Caco-2 (cell line): Measurements from ENCODE around the gene IFITM5. TPM values are rescaled to one million over a fixed set of nuclear protein-coding genes. Genes with fewer than 3 reads are reported as not detected.

Experiments
- BruUV-seq: library from RNA; stranded (reverse); fragments of 400-500 nt; replicated peaks from 2 replicates; lab custom pipeline; 2021; lab: Mats Ljungman, UMichigan
- CTCF ChIA-PET: fragments of 300-600 bp; sonication (Branson Sonifier 250); formaldehyde crosslinking; loops from one replicate; lab custom pipeline; 2022; ENCODE audit warnings: antibody characterized with exemption; lab: Charles Lee
- POLR2A ChIA-PET: fragments of 300-600 bp; sonication (Branson Sonifier 250); formaldehyde crosslinking; loops from one replicate; lab custom pipeline; 2022; ENCODE audit warnings: antibody characterized with exemption; lab: Charles Lee
- DNase-seq, 2 experiments: peaks; one replicate each; pipeline versions ENCODE4 v3.0.0 to v3.0.0-alpha.2; 2020 to 2022
- H3K27me3 ChIP-seq: replicated peaks from 2 replicates; pipeline ENCODE4 v1.6.0; 2011; ENCODE audit warnings: low read length; ENCODE audit not compliant: control insufficient read depth, insufficient read depth
- H3K36me3 ChIP-seq: 2 replicates; pipeline ENCODE4 v1.5.1; 2011; ENCODE audit warnings: low read length; ENCODE audit not compliant: control insufficient read depth, insufficient read depth
- H3K4me1 ChIP-seq: fragments of 250-450 bp; sonication (Bioruptor Pico); 2 replicates; pipeline ENCODE4 v1.5.1; 2020; ENCODE audit warnings: mild to moderate bottlenecking
- H3K4me3 ChIP-seq: 2 replicates; pipeline ENCODE4 v1.5.1; 2011; ENCODE audit warnings: low read depth, mild to moderate bottlenecking, control low read depth, low read length
- H3K9me3 ChIP-seq: fragments of 250-450 bp; sonication (Bioruptor Pico); 2 replicates; pipeline ENCODE4 v1.5.1; 2020; ENCODE audit warnings: mild to moderate bottlenecking, moderate library complexity
- H3K27ac Mint-ChIP-seq: one replicate; pipeline ENCODE4 v1.8.0; 2022; ENCODE audit warnings: mixed read lengths; ENCODE audit not compliant: unreplicated experiment
- H3K27me3 Mint-ChIP-seq: one replicate; pipeline ENCODE4 v1.8.0; 2022; ENCODE audit warnings: mixed read lengths; ENCODE audit not compliant: insufficient read depth, unreplicated experiment
- H3K36me3 Mint-ChIP-seq: one replicate; pipeline ENCODE4 v1.8.0; 2022; ENCODE audit warnings: mild to moderate bottlenecking, mixed read lengths; ENCODE audit not compliant: insufficient read depth, unreplicated experiment
- H3K4me1 Mint-ChIP-seq: one replicate; pipeline ENCODE4 v1.8.0; 2022; ENCODE audit warnings: low read depth, mixed read lengths; ENCODE audit not compliant: unreplicated experiment
- H3K4me3 Mint-ChIP-seq: one replicate; pipeline ENCODE4 v1.8.0; 2022; ENCODE audit warnings: mild to moderate bottlenecking, moderate library complexity, mixed read lengths; ENCODE audit not compliant: unreplicated experiment
- H3K9me3 Mint-ChIP-seq: one replicate; pipeline ENCODE4 v1.8.0; 2022; ENCODE audit warnings: mixed read lengths; ENCODE audit not compliant: unreplicated experiment
- intact Hi-C: fragments of 100-400 bp; cut with micrococcal nuclease; formaldehyde crosslinking; loops from one replicate; pipeline ENCODE4 v1.10.0; 2022; ENCODE audit not compliant: unreplicated experiment
- total RNA-seq: library from RNA; stranded (reverse); gene quantifications from 2 replicates; pipeline ENCODE4 v1.2.3, GENCODE V29; 2022
- TF ChIP-seq, protein P1 (sequence below), 2 experiments: fragments of 200-600 bp in 1 of 2; IDR thresholded peaks; 1 replicate in 1 of 2; 2 replicates in 1 of 2; pipeline versions ENCODE4 v1.5.1 to v1.8.0; 2011 to 2022; ENCODE audit warnings: antibody characterized with exemption in 1 of 2, control low read depth in 1 of 2, inconsistent platforms in 1 of 2, low read depth in 1 of 2, low read length in 1 of 2, mild to moderate bottlenecking in 1 of 2, moderate library complexity in 1 of 2; ENCODE audit not compliant: insufficient read depth in 1 of 2, severe bottlenecking in 1 of 2, unreplicated experiment in 1 of 2

The IFITM5 gene
- total RNA-seq, 1 experiment from 2014 or later: not detected

DNA sequence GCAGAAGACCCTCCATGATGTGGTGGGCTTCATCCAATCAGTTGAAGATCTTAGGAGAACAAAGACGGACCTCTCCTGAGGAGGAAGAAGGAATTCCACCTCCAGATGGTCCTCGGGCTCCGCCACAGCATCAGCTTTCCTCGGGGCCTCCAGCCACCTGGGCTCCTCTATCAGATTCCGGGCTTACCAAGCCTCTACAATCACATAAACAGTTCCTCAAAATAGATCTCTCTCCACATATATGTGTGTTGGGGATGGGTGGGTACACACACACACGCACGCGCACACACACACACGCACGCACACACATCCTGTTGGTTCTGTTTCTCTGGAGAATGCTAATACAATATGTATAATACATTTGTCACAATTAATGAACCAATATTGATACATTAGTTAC is 39.9 kb downstream of the IFITM5 start:
- Mint-ChIP-seq H3K27me3 (no peaks in the 10 kb centered on the region), H3K9me3 (peaks cover 25% of the 10 kb centered on the region), H3K4me1 (no peaks in the 10 kb centered on the region), H3K36me3 (peaks cover 18% of the 10 kb centered on the region), H3K27ac (no peak overlapping the region), H3K4me3 (no peak overlapping the region)
- ChIA-PET CTCF (interaction anchor here (2.0 kb wide), 1 partner anchor 9 kb away, joined by 10 read pairs; no protein-coding TSS in a partner anchor), POLR2A (no interaction called here)
- no peaks in the 10 kb centered on the region for H3K9me3 ChIP-seq
- DNase-seq: no peak
- H3K36me3 ChIP-seq: no peaks in the 10 kb centered on the region
- no peaks in the 10 kb centered on the region for H3K4me1 ChIP-seq
- intact Hi-C loops: no loop called here
- H3K27me3 ChIP-seq: no peaks in the 10 kb centered on the region
- BruUV-seq: no TSS peak
- H3K4me3 ChIP-seq: no peak overlapping the region
- TF ChIP-seq, protein P1, sequence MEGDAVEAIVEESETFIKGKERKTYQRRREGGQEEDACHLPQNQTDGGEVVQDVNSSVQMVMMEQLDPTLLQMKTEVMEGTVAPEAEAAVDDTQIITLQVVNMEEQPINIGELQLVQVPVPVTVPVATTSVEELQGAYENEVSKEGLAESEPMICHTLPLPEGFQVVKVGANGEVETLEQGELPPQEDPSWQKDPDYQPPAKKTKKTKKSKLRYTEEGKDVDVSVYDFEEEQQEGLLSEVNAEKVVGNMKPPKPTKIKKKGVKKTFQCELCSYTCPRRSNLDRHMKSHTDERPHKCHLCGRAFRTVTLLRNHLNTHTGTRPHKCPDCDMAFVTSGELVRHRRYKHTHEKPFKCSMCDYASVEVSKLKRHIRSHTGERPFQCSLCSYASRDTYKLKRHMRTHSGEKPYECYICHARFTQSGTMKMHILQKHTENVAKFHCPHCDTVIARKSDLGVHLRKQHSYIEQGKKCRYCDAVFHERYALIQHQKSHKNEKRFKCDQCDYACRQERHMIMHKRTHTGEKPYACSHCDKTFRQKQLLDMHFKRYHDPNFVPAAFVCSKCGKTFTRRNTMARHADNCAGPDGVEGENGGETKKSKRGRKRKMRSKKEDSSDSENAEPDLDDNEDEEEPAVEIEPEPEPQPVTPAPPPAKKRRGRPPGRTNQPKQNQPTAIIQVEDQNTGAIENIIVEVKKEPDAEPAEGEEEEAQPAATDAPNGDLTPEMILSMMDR (IDR thresholded peaks at IDR 0.05; ENCODE audit: insufficient read depth in 1 of 2, low read depth in 1 of 2, low read length in 1 of 2, severe bottlenecking in 1 of 2, unreplicated experiment in 1 of 2): no peak

DNA sequence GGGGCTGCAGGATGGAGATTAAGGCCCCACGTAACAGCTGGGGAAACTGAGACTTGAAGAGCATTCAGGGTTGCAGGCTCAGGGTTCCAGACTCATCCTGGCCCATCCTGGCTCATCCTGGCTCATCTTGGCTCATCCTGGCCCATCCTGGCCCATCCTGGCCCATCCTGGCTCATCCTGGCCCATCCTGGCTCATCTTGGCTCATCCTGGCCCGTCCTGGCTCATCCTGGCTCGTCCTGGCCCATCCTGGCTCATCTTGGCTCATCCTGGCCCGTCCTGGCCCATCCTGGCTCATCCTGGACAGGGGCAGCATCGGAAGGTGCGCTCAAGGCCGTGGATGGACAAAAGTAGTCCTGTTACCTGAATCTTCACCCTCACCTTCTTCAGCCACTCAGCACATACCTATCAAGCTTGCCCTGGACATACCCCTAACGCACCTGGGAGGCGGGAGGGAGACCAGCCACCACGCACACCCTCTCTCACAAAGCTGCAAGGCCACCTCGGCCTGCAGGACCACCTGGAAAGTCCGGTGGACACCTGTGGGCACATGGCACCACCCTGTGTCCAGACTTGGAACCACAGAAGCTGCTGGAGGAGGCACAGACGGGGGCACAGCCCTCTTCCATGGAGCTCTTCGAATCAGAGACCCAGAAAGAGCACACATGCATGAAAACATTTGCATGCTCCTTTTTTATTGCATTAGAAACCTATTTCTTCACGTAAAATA is 41.4 kb downstream of the IFITM5 start:
- Histone ChIP-seq H3K36me3 (no peaks in the 10 kb centered on the region; the same call in 1 of the 2 replicates), H3K9me3 (no peaks in the 10 kb centered on the region), H3K4me3 (no peak overlapping the region), H3K4me1 (no peaks in the 10 kb centered on the region), H3K27me3 (no peaks in the 10 kb centered on the region)
- ChIA-PET POLR2A (no interaction called here), CTCF (interaction anchor here (2.0 kb wide), 1 partner anchor 7 kb away, joined by 10 read pairs; no protein-coding TSS in a partner anchor)
- no peaks in the 10 kb centered on the region for H3K4me1 Mint-ChIP-seq
- H3K4me3 Mint-ChIP-seq: no peak overlapping the region
- peak; percentile 43 to 57 for DNase-seq
- TF ChIP-seq, protein P1 (IDR thresholded peaks at IDR 0.05; ENCODE audit: insufficient read depth in 1 of 2, low read depth in 1 of 2, low read length in 1 of 2, severe bottlenecking in 1 of 2, unreplicated experiment in 1 of 2): peak; percentile 52 to 59
- no peaks in the 10 kb centered on the region for H3K27me3 Mint-ChIP-seq
- H3K36me3 Mint-ChIP-seq: peaks cover 31% of the 10 kb centered on the region
- intact Hi-C loops: no loop called here
- H3K9me3 Mint-ChIP-seq: peaks cover 25% of the 10 kb centered on the region
- BruUV-seq: no TSS peak
- no peak overlapping the region for H3K27ac Mint-ChIP-seq

GRCh38 chr11:256952-257737 is 42.2 kb downstream of the IFITM5 start:
- ChIA-PET CTCF (no interaction called here), POLR2A (no interaction called here)
- Mint-ChIP-seq H3K4me3 (no peak overlapping the region), H3K36me3 (peaks cover 37% of the 10 kb centered on the region), H3K27me3 (no peaks in the 10 kb centered on the region), H3K4me1 (no peaks in the 10 kb centered on the region), H3K27ac (no peak overlapping the region), H3K9me3 (peaks cover 25% of the 10 kb centered on the region)
- intact Hi-C loops: no loop called here
- no peak for DNase-seq
- Histone ChIP-seq H3K4me3 (no peak overlapping the region), H3K27me3 (no peaks in the 10 kb centered on the region), H3K36me3 (no peaks in the 10 kb centered on the region; the same call in 1 of the 2 replicates), H3K9me3 (no peaks in the 10 kb centered on the region), H3K4me1 (no peaks in the 10 kb centered on the region)
- BruUV-seq: no TSS peak
- TF ChIP-seq, protein P1 (IDR thresholded peaks at IDR 0.05; ENCODE audit: insufficient read depth in 1 of 2, low read depth in 1 of 2, low read length in 1 of 2, severe bottlenecking in 1 of 2, unreplicated experiment in 1 of 2): no peak
